Esophagus squamous epithelium (tissue), 5 donors: ENCODE measurements around the gene KRCC1. TPM values are rescaled to one million over a fixed set of nuclear protein-coding genes. Genes with fewer than 3 reads are reported as not detected.

Experiments
- DNase-seq: peaks from one replicate; lab custom pipeline; 2025; lab: John Stamatoyannopoulos, UW
- H3K27ac ChIP-seq, 4 donors: fragments of 200-600 bp; sonication (generic); one replicate each; pipeline ENCODE4 v1.5.1; 2016 to 2019; ENCODE audit warnings: mild to moderate bottlenecking in 1 of 4
- H3K27me3 ChIP-seq, 4 donors: fragments of 200-600 bp; sonication (generic); 1 replicate in 3 of 4; 2 replicates in 1 of 4; pipeline versions ENCODE4 v1.5.1 to v1.6.0; 2017 to 2021; ENCODE audit warnings: antibody characterized with exemption in 1 of 4
- H3K36me3 ChIP-seq, 3 donors: fragments of 200-600 bp; sonication (generic); one replicate each; pipeline ENCODE4 v1.5.1; 2016 to 2019
- H3K4me1 ChIP-seq, 3 donors: fragments of 200-600 bp; sonication (generic); one replicate each; pipeline ENCODE4 v1.5.1; 2017 to 2019
- H3K4me3 ChIP-seq, 4 donors: fragments of 200-600 bp; sonication (generic); 1 replicate in 3 of 4; 2 replicates in 1 of 4; pipeline ENCODE4 v1.5.1; 2016 to 2019; ENCODE audit warnings: mild to moderate bottlenecking in 2 of 4, moderate library complexity in 1 of 4
- H3K9me3 ChIP-seq, 3 donors: fragments of 200-600 bp; sonication (generic); one replicate each; pipeline ENCODE4 v1.5.1; 2016 to 2019
- CTCF ChIP-seq, 6 experiments: fragments of 450-650 bp in 4 of 6; fragments of 200-600 bp in 2 of 6; sonication (generic) in 2 of 6; IDR thresholded peaks; one replicate each; pipeline ENCODE4 v1.5.1; 2016 to 2019; ENCODE audit warnings: antibody characterized with exemption in 6 of 6, mild to moderate bottlenecking in 4 of 6, moderate library complexity in 4 of 6
- POLR2A ChIP-seq, 4 donors: fragments of 450-650 bp; IDR thresholded peaks; one replicate each; pipeline ENCODE4 v1.6.1; 2017; ENCODE audit warnings: antibody characterized with exemption in 4 of 4, mild to moderate bottlenecking in 4 of 4, moderate library complexity in 3 of 4
- WGBS, 2 donors: methylation state at CpG; one replicate each; pipeline ENCODE4 v1.1.5; 2018; 5-methylcytosine and 5-hydroxymethylcytosine counted together
- intact Hi-C: fragments of 100-400 bp; cut with DNase I; formaldehyde crosslinking; loops from one replicate; pipeline ENCODE4 v1.15.0; 2022
- total RNA-seq, 4 donors: library from RNA; depleted of rRNA; stranded (reverse); fragments of >200 nt; gene quantifications; one replicate each; pipeline ENCODE4 v1.1.0, GENCODE V29; 2016
- donor health status: DM: yes; HTN: yes; CAD: no.

KRCC1 gene
- total RNA-seq, 4 donors from 2014 or later = 11.7 to 28.4 (median 20.1) TPM

DNA sequence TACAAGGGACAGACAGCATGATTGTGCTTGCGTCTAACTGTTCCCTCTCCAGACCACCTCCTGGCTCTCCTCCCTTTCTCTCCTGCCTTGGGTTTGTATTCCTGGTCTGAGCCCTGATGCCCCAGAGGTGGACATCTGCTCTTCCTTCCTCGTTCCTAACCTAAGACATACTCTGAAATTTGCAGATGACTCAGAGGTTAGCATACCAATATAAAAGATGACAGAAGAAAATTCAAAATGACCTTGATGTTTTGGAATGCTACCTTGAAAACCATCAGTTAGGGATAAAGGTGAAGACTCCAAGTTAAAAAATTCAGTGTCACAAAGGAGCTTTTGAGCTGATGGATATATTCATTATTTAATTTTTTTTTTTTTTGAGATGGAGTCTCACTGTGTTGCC lies 25.0 kb upstream of the KRCC1 start:
- 61 to 84% methylated on average over 2 of the region's 2 CpGs for WGBS, 2 donors
- H3K9me3 ChIP-seq = no peaks in the 10 kb centered on the region
- intact Hi-C loops = no loop called here
- H3K4me3 ChIP-seq = no peak overlapping the region
- TF ChIP-seq CTCF (IDR thresholded peaks at IDR 0.05) (no peak), POLR2A (IDR thresholded peaks at IDR 0.05) (no peak)
- DNase-seq = no peak
- H3K4me1 ChIP-seq = no peaks in the 10 kb centered on the region
- H3K27me3 ChIP-seq = no peaks in the 10 kb centered on the region
- H3K27ac ChIP-seq = no peak overlapping the region
- no peaks in the 10 kb centered on the region for H3K36me3 ChIP-seq

DNA sequence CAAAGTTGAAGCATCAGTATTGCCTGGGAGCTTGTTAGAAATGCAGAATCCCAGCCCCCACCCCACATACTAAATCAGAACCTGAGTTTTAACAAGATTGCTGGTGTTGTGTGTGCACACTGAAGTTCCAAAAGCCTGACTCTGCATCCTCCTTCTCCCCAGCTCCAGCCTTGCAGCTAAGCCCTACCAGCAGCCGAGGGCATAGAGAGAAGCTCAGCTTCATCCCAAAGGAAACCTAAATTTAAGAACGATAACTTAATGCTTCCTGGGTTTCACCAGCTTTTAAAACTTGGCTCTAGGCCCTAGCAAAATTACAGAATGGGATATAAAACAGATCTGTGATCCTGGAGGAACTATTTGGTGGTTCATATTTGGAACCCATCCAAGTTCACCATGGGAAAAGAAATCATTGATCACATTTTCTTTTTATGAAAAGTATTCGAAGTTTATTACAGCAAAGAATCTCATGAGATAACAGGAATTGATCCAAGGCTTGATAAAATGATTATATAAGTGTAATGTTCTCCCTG lies 23.1 kb upstream of the KRCC1 start:
- H3K4me1 ChIP-seq = peaks cover 0 to 6% (median 5%) of the 10 kb centered on the region in 3 donors
- no peak for DNase-seq
- no peak overlapping the region for H3K4me3 ChIP-seq
- H3K36me3 ChIP-seq = no peaks in the 10 kb centered on the region
- intact Hi-C loops = no loop called here
- 46 to 49% methylated on average over 3 of the region's 3 CpGs for WGBS, 2 donors
- no peak overlapping the region for H3K27ac ChIP-seq
- TF ChIP-seq POLR2A (IDR thresholded peaks at IDR 0.05) = no peak
- no peak for TF ChIP-seq CTCF (IDR thresholded peaks at IDR 0.05)
- H3K27me3 ChIP-seq = no peaks in the 10 kb centered on the region
- no peaks in the 10 kb centered on the region for H3K9me3 ChIP-seq

GRCh38 chr2:88077080-88077479 lies 21.5 kb upstream of the KRCC1 start:
- TF ChIP-seq POLR2A (IDR thresholded peaks at IDR 0.05) = no peak
- no peak for TF ChIP-seq CTCF (IDR thresholded peaks at IDR 0.05)
- 78 to 82% methylated on average over 3 to 6 of the region's 8 CpGs for WGBS, 2 donors
- Histone ChIP-seq H3K27me3 (no peaks in the 10 kb centered on the region), H3K27ac (no peak overlapping the region), H3K4me3 (no peak overlapping the region), H3K36me3 (no peaks in the 10 kb centered on the region), H3K9me3 (no peaks in the 10 kb centered on the region), H3K4me1 (peaks cover 0 to 6% (median 5%) of the 10 kb centered on the region in 3 donors)
- DNase-seq = no peak
- intact Hi-C loops = no loop called here

DNA sequence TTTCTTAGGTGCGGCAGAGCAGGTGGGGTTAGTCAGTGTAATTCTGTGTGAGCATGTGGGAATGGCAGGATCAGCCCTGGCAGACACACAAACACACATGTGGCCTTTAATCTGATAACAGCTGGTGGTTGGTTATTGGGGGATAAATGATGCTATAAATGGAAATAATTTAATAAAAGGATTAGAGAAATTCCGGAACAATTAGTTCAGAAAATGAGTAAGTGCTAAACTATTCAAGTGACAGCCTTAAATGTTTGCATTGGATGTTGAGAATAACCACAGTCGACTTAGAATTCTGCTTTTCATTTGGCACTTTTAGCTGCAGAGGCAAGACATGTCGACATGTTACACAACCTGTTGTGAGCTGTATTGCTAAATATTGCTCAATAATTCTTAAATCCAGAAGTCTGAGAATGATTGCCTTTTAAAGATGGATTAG lies 19.3 kb upstream of the KRCC1 start:
- TF ChIP-seq POLR2A (IDR thresholded peaks at IDR 0.05) = no peak
- no peak for TF ChIP-seq CTCF (IDR thresholded peaks at IDR 0.05)
- H3K27me3 ChIP-seq = no peaks in the 10 kb centered on the region
- no peak for DNase-seq
- intact Hi-C loops = no loop called here
- H3K4me1 ChIP-seq = peaks cover 0 to 6% (median 5%) of the 10 kb centered on the region in 3 donors
- 21 to 24% methylated on average over 4 of the region's 4 CpGs for WGBS, 2 donors
- H3K27ac ChIP-seq = no peak overlapping the region
- no peak overlapping the region for H3K4me3 ChIP-seq
- H3K36me3 ChIP-seq = no peaks in the 10 kb centered on the region
- no peaks in the 10 kb centered on the region for H3K9me3 ChIP-seq

DNA sequence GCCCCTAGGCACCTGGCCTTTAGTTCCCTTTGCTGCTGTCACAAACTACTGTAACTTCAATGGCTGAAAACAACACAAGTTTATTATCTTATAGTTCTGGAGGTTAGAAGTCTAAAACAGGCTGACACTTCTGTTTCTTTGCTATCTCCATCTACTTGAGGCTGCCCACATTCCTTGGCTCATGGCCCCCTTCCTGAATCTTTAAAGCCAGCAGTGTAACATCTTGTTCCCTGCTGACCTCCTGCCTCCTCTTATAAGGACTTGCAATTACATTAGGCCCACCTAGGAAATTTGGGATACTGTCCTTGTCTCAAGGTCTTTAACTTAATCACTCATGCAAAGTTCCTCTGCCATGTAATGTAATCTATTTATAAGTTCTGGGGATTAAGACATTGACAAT lies 18.6 kb upstream of the KRCC1 start:
- H3K36me3 ChIP-seq = no peaks in the 10 kb centered on the region
- TF ChIP-seq CTCF (IDR thresholded peaks at IDR 0.05) = no peak
- no peak for TF ChIP-seq POLR2A (IDR thresholded peaks at IDR 0.05)
- no peak overlapping the region for H3K4me3 ChIP-seq
- H3K27me3 ChIP-seq = no peaks in the 10 kb centered on the region
- intact Hi-C loops = no loop called here
- no peak overlapping the region for H3K27ac ChIP-seq
- no peaks in the 10 kb centered on the region for H3K9me3 ChIP-seq
- H3K4me1 ChIP-seq = peaks cover 0 to 6% (median 5%) of the 10 kb centered on the region in 3 donors
- no peak for DNase-seq
